HG03108 (cell line): ENCODE measurements around the gene CTSD.
"Not testable (repeated sequence)": the region's sequence is repeated elsewhere in the genome, so short reads cannot be mapped to it uniquely, and the experiment has no call there.

ENCODE experiments used
- ATAC-seq: cut with Tn5 transposase; IDR thresholded peaks from one replicate; pipeline ENCODE4 v1.9.1; 2021; ENCODE audit warnings: moderate library complexity; ENCODE audit not compliant: unreplicated experiment

Gene CTSD

GRCh38 chr11:1770528-1770927 lies 6.8 kb upstream of the CTSD start:
- ATAC-seq, result no peak

DNA sequence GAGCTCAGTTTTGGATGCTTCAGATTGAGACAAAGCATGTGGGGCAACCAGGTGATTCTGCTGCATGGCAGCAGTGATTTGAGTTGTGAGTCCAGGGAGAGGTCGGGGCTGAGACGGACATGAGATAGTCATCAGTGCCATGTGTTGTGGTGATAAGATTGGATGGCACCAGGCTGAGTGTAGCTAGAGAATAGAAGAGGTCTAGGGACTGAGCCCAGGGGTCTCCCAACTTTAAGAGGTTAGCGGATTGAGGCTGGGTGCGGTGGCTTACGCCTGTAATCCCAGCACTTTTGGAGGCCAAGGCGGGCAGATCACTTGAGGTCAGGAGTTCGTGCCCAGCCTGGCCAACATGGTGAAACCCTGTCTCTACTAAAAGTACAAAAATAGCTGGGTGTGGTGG lies 6.3 kb upstream of the CTSD start:
- no peak for ATAC-seq

DNA sequence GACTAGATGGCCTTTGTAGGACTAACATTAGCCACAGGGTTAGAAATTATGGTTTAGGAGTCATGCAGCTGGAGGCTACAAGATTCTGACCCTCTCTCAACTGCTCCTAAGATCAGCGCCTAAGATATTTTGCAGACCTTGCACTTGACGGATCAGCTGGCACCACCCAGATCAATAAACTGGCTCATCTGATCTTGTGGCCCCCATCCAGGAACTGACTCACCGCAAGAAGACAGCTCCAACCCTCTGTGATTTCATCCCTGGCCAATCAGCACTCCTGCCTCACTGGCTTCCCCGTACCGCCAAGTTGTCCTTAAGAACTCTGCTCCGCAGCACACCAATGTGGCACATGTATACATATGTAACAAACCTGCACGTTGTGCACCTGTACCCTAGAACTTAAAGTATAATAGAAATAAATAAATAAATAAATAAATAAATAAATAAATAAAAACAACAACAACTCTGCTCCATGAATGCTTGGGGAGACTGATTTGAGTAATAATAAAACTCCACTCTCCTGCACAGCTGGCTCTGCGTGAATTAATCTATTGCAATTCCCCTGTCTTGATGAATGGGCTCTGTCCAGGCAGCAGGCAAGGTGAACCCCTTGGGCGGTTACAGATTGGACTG lies 5.7 kb upstream of the CTSD start:
- ATAC-seq, result not testable (repeated sequence)

GRCh38 chr11:1768141-1768469 lies 4.4 kb upstream of the CTSD start:
- no peak for ATAC-seq

DNA sequence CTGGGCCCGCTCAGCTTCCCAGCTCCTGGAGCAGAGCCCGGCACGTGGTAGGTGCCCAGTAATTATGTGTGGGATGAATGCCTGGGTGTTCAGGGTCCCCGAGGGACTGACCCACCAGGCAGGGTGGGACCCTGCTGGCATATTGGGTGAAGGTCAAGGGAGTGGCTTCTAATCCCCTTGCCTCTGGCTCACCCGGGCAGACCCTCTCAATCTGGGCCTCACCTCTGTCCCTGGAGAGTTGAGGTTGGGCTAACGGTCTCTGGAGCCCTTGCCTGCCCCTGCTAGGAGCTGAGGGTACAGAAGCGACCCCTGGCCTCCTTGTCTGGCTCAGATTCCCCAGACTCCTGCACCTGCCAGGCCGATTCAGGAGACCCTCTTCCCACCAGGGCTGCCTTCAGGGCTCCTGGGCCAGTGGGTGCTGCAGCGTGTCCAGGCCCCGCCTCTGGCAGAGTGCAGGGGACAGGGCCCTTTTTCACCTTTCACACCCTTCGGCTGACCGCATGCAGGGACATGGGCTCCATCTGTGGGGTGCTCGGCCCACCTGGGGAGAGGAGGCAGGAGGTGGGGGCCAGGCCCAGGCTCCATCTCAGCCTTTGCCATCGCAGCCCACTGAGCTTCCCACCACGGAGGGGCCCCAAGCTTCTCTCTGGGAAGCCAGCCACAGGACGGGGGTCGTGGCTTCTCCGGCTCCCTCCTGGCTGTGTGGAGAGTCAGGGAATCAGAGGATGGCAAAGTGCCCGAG lies 3.8 kb upstream of the CTSD start:
- no peak for ATAC-seq

DNA sequence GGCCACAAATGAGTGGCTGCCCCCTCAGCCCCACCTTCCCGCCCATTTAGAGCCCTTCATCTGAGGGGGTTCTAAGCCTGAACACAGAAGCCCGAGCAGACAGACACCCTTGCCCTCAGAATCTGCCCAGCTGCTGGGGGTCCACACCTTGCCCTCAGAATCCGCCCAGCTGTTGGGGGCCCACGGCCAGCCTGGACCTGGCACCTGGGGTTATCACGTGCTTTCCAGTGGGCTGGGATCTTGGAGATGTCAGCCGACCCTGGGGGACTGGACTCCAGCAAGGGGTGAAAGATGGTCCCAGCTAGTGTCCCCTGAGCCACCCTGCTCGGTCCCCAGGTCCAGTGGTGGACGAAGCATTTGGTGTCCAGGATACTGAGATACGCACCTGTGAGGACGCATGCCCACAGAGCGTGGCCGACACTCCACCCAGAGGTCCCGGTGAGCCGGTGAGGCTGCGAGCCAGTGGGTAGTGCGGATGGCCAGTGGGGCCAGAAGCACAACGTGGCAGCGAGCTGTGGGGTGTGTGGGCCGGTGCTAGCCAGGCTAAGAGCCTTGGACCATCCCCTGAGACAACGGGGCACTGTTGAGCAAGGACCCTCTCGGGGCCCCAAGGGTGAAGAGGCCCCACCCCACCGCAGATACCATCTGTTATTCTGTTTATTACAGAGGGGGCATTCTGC lies 3.1 kb upstream of the CTSD start:
- ATAC-seq, result no peak

- ATAC-seq, result no peak
Observed at GRCh38 chr11:1765871-1766718, 2.4 kb upstream of the CTSD start.

DNA sequence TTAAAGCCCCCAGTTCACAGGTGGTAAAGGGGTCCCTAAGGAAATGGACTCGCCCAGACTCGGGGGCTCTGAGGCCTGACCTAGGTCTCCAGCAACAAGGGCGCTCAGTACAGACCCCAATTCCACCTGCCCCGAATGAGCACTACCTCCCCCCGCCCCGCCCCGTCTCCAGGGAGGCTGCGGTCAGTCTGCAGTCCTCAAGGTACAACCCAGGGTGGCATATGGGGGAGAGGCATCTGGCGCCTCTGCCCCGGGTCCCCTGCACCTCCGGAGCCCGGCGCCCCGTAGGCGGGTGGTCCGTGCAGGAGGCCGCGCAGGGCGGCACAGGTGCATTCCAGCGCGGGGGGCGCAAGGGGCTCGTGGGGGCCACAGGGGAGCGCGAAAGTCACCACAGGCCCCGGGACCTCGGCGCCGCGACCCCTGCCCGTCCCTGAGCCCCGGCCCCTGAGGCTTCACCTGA lies 361 bp downstream of the CTSD start:
- peak; percentile 11 for ATAC-seq

- ATAC-seq, result no peak
Observed at GRCh38 chr11:1762537-1763302, 1.0 kb downstream of the CTSD start.

DNA sequence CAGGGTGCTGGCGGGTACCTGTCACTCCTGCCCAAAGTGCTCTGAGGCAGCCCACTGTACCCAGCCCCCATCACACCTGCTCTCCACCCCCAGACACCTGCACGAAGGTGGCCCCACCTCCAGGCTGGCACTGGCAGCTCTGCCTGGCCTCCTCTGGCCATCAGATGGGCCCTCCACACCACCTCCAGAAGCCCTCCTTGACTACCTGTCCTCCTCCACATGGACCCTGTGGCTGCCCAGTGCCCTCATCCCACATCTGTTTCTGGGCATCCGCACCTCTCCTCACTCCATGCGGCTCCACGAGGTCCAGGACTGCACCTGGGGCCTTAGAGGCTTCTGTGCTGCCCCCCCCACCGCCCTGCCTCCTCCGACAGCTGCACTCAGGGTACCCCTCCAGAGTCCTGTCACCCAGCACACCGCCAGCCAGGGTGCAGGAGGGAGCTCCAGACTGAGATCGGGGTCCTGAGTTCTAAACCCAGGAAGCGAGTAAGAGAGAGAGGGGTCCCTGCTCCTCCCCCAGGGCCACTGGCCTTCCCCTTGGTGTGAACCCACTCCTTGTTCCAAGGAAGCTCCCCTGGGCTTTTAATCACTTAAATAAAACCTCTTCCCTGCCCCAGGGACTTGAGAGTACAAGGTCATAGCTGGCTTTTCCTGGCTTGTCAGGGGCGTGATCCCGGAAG lies 1.7 kb downstream of the CTSD start:
- no peak for ATAC-seq

DNA sequence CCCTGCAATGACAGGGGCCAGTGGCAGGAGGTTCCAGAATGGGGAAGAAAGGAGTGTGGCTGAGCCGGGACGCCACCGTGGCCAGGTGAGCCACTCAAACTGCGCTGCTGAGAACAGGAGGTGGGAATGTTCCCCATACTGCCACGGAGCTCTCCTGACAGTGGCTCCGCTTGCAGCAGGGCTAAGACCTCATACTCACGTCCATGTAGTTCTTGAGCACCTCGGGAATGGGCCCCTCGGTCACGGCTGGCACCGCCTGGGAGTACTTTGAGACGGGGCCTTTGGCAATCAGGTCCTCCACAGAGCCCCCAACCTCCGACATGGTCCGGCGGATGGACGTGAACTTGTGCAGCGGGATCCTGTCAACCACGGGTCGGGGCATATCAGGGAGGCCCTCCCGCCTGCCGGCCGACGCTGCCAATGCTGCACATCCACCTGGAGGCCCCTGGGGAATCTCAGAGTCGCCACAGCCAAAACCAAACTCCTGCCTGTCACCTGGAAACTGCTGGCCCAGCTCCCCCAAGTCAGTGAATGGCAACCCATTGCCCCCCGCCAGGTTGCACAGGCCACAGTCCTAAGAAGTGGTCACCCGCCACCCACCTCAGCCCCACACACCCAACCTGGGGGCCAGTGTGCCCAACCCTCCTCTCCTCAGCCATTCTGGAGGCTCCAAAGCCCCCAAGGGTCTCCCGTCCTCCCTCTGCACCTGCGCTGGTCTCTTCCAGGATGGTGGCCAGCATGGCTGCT lies 2.4 kb downstream of the CTSD start:
- no peak for ATAC-seq

- ATAC-seq, result no peak
Observed at GRCh38 chr11:1760351-1761109, 3.2 kb downstream of the CTSD start.

GRCh38 chr11:1759851-1760220 lies 3.9 kb downstream of the CTSD start:
- ATAC-seq, result no peak

- ATAC-seq, result no peak
Observed at GRCh38 chr11:1759151-1759850, 4.4 kb downstream of the CTSD start.

DNA sequence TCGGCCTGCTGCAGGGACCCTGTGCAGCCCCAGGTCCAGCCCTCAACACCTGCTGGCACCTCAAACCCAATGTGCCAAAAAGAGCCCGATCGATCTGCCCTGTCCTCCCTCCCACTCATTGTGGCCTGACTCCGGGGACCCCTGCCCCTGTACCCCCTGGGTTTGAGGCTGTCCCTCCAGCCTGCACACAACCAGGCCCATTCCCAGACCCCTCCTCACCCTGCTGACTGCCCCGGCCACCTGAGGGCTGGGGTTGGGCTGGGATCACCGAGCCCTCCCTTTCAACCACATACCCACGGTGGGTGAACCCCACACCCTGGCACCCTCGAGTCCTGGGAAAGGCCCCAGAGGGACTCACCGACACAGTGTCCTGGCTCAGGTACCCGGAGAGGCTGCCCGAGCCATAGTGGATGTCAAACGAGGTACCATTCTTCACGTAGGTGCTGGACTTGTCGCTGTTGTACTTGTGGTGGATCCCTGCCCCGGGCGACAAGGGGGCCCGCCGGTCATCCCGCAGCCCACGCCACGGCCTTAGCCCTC lies 5.0 kb downstream of the CTSD start:
- ATAC-seq, result no peak

DNA sequence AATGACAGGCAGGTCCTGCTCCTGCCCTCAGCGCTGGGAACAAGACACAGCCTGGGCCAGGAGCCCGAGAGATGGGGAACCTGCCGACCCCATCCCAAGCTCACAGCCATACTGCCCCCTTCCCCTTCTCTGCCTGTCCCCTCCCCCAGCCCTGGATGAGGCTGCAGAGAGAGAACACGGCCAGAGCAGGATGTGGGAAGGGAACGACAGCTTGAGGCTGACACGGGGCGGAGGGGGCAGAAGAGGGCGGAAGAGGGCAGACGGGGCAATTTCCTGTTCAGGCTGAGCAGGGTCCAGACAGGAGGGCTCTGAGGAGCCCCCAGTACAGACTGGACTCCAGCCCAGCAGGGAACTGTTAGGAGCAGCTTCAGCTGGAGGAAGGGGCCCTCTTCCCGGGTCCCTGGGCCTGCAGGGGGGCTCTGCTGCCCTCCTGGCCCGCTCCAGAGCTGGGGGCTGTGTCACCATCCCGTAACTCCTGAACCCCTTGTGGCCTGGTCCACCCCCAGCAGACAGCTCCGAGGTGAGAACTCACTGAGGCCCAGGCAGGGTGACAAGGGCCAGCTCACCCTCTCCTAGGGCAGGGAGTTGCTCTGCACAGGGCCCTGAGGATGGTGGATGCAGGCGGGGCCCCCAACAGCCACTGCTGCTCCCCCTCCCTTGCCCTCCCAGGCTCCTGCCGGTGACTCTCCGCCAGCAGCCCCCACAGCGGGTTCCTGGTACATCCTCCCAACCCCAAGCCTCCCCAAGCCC lies 5.7 kb downstream of the CTSD start:
- ATAC-seq, result no peak
